HG03064 (cell line): ENCODE measurements around the gene MYO15A.

Experiments
- ATAC-seq: cut with Tn5 transposase; IDR thresholded peaks from one replicate; pipeline ENCODE4 v1.9.1; 2021; ENCODE audit warnings: low read depth; ENCODE audit not compliant: unreplicated experiment

MYO15A gene

GRCh38 chr17:18108401-18109312 is at the start of gene MYO15A:
TSS of gene MYO15A (plus strand) at chr17:18108756. CDS start at chr17:18118801, 10,045 bp downstream.
- ATAC-seq: no peak

GRCh38 chr17:18059283-18059682 is 49.3 kb upstream of the MYO15A start:
- no peak for ATAC-seq

- no peak for ATAC-seq
Observed at GRCh38 chr17:18064053-18064452, 44.5 kb upstream of the MYO15A start.

GRCh38 chr17:18065546-18065945 is 43.0 kb upstream of the MYO15A start:
- ATAC-seq: no peak

- ATAC-seq: no peak
Observed at GRCh38 chr17:18066866-18067265, 41.7 kb upstream of the MYO15A start.

- no peak for ATAC-seq
Observed at GRCh38 chr17:18069101-18069500, 39.5 kb upstream of the MYO15A start.

GRCh38 chr17:18070861-18071340 is 37.7 kb upstream of the MYO15A start:
- ATAC-seq: no peak

GRCh38 chr17:18071751-18072150 is 36.8 kb upstream of the MYO15A start:
- ATAC-seq: no peak

GRCh38 chr17:18074566-18075272 is 33.8 kb upstream of the MYO15A start:
- no peak for ATAC-seq

GRCh38 chr17:18076936-18077335 is 31.6 kb upstream of the MYO15A start:
- ATAC-seq: no peak

GRCh38 chr17:18079543-18079942 is 29.0 kb upstream of the MYO15A start:
- no peak for ATAC-seq

- ATAC-seq: no peak
Observed at GRCh38 chr17:18084256-18084655, 24.3 kb upstream of the MYO15A start.

GRCh38 chr17:18087610-18088491 is 20.7 kb upstream of the MYO15A start, which contains the start of gene DRG2:
TSS of gene DRG2 (plus strand) at chr17:18087948. CDS start at chr17:18088024, 76 bp downstream.
- peak; percentile 91 for ATAC-seq

GRCh38 chr17:18089613-18090012 is 18.9 kb upstream of the MYO15A start:
- ATAC-seq: no peak

GRCh38 chr17:18093616-18094408 is 14.7 kb upstream of the MYO15A start:
- ATAC-seq: no peak

GRCh38 chr17:18094409-18094807 is 14.1 kb upstream of the MYO15A start:
- no peak for ATAC-seq

GRCh38 chr17:18099516-18099915 is 9.0 kb upstream of the MYO15A start:
- no peak for ATAC-seq

- no peak for ATAC-seq
Observed at GRCh38 chr17:18100616-18101015, 7.9 kb upstream of the MYO15A start.

GRCh38 chr17:18101828-18102227 is 6.7 kb upstream of the MYO15A start:
- ATAC-seq: no peak

GRCh38 chr17:18102640-18103039 is 5.9 kb upstream of the MYO15A start:
- no peak for ATAC-seq
